Measurements from ENCODE around the gene PNPLA7. TPM values are rescaled to one million over a fixed set of nuclear protein-coding genes. Genes with fewer than 3 reads are reported as not detected.

The PNPLA7 gene
- total and polyA plus RNA-seq, 10 of the 15 experiments (the other 5 are each of a cell fraction or from before 2014, with no cell fraction given): 0.04 to 0.85 (median 0.19) TPM; not detected in 1

GRCh38 chr9:137520614-137521404 is 29.4 kb downstream of the PNPLA7 start:
- in situ Hi-C loops (cut with MboI) (no loop called here), intact Hi-C loops (cut with micrococcal nuclease; ENCODE audit: unreplicated experiment) (loop anchor here (10.0 kb wide), 2 partner anchors 56 to 226 kb away; no protein-coding TSS in a partner anchor)
- Histone ChIP-seq H3K4me3 (no peak overlapping the region), H3K9me3 (replicated peaks; ENCODE audit: control insufficient read depth, insufficient read depth, low read length) (no peaks in the 10 kb centered on the region), H3K79me2 (ENCODE audit: control insufficient read depth, insufficient read depth, low read length) (no peaks in the 10 kb centered on the region), H3K27ac (ENCODE audit: control insufficient read depth, insufficient read depth) (no peak overlapping the region), H3K27me3 (replicated peaks in 1 of 2; ENCODE audit: control insufficient read depth in 2 of 2, insufficient read depth in 2 of 2, low read length in 1 of 2) (no peaks in the 10 kb centered on the region), H3K9ac (ENCODE audit: control insufficient read depth, insufficient read depth, low read length) (no peak overlapping the region), H3K4me1 (ENCODE audit: control insufficient read depth, insufficient read depth, low read length) (no peaks in the 10 kb centered on the region), H2AFZ (ENCODE audit: control insufficient read depth, low read depth, low read length) (no peak overlapping the region), H4K20me1 (ENCODE audit: control insufficient read depth, insufficient read depth) (no peaks in the 10 kb centered on the region), H3K36me3 (ENCODE audit: control insufficient read depth in 2 of 2, insufficient read depth in 2 of 2, low read length in 1 of 2) (no peaks in the 10 kb centered on the region), H3K4me2 (ENCODE audit: control insufficient read depth, insufficient read depth) (no peak overlapping the region)
- FAIRE-seq: no peak
- DNase-seq (ENCODE audit: low read depth, low spot score): no peak
- no peak for ATAC-seq
- CTCF ChIA-PET: interaction anchor here (0.9 to 1.4 kb wide), 3 partner anchors 10 to 14 kb away, joined by 3 to 5 read pairs (median 3); no protein-coding TSS in a partner anchor
- no TSS peak for BruUV-seq (replicated peaks)
- RAD21 ChIA-PET (ENCODE audit: unreplicated experiment): no interaction called here
- POLR2A ChIA-PET: no interaction called here
- SMC1A ChIA-PET (ENCODE audit: uncharacterized antibody, unreplicated experiment): no interaction called here
- WGBS (ENCODE audit: insufficient coverage, insufficient replicate concordance, low lambda C conversion rate, missing lambda C conversion rate): 52% methylated on average over 30 of the region's 30 CpGs
- no peak for TF ChIP-seq ZNF384 (IDR thresholded peaks at IDR 0.05; ENCODE audit: borderline replicate concordance, low read depth, low read length)
- TF ChIP-seq HDAC2 (IDR thresholded peaks at IDR 0.05): no peak
- no peak for TF ChIP-seq TCF3 (IDR thresholded peaks at IDR 0.05; ENCODE audit: borderline replicate concordance, insufficient read depth, low read depth, low read length)
- TF ChIP-seq NFXL1 (IDR thresholded peaks at IDR 0.05; ENCODE audit: borderline replicate concordance): no peak
- TF ChIP-seq JUNB (IDR thresholded peaks at IDR 0.05): no peak
- TF ChIP-seq ZBTB4 (CRISPR knock-in tag; IDR thresholded peaks at IDR 0.05): no peak
- no peak for TF ChIP-seq BACH1 (IDR thresholded peaks at IDR 0.05; ENCODE audit: borderline replicate concordance)
- no peak for TF ChIP-seq RFX5 (IDR thresholded peaks at IDR 0.05; ENCODE audit: low read depth, low read length)
- TF ChIP-seq ATF7 (IDR thresholded peaks at IDR 0.05; ENCODE audit: low read depth): no peak
- no peak for TF ChIP-seq SIX5 (IDR thresholded peaks at IDR 0.05; ENCODE audit: low read depth, low read length, severe bottlenecking)
- TF ChIP-seq, protein P1, sequence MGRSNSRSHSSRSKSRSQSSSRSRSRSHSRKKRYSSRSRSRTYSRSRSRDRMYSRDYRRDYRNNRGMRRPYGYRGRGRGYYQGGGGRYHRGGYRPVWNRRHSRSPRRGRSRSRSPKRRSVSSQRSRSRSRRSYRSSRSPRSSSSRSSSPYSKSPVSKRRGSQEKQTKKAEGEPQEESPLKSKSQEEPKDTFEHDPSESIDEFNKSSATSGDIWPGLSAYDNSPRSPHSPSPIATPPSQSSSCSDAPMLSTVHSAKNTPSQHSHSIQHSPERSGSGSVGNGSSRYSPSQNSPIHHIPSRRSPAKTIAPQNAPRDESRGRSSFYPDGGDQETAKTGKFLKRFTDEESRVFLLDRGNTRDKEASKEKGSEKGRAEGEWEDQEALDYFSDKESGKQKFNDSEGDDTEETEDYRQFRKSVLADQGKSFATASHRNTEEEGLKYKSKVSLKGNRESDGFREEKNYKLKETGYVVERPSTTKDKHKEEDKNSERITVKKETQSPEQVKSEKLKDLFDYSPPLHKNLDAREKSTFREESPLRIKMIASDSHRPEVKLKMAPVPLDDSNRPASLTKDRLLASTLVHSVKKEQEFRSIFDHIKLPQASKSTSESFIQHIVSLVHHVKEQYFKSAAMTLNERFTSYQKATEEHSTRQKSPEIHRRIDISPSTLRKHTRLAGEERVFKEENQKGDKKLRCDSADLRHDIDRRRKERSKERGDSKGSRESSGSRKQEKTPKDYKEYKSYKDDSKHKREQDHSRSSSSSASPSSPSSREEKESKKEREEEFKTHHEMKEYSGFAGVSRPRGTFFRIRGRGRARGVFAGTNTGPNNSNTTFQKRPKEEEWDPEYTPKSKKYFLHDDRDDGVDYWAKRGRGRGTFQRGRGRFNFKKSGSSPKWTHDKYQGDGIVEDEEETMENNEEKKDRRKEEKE (IDR thresholded peaks at IDR 0.05): no peak
- TF ChIP-seq SPI1 (IDR thresholded peaks at IDR 0.05; ENCODE audit: borderline replicate concordance, insufficient read depth, low read depth, low read length): no peak
- TF ChIP-seq STAT3 (IDR thresholded peaks at IDR 0.05; ENCODE audit: low read depth, low read length): no peak
- TF ChIP-seq ZBTB33 (IDR thresholded peaks at IDR 0.05): no peak
- no peak for TF ChIP-seq KDM1A (IDR thresholded peaks at IDR 0.05; ENCODE audit: borderline replicate concordance)
- no peak for TF ChIP-seq MYB (IDR thresholded peaks at IDR 0.05; ENCODE audit: borderline replicate concordance, low read depth, low read length)
- no peak for TF ChIP-seq CHD2 (IDR thresholded peaks at IDR 0.05; ENCODE audit: borderline replicate concordance, low read depth, low read length)

All from GM12878 (cell line).